Measurements from ENCODE around the gene ANKRD31.

Gene ANKRD31

DNA sequence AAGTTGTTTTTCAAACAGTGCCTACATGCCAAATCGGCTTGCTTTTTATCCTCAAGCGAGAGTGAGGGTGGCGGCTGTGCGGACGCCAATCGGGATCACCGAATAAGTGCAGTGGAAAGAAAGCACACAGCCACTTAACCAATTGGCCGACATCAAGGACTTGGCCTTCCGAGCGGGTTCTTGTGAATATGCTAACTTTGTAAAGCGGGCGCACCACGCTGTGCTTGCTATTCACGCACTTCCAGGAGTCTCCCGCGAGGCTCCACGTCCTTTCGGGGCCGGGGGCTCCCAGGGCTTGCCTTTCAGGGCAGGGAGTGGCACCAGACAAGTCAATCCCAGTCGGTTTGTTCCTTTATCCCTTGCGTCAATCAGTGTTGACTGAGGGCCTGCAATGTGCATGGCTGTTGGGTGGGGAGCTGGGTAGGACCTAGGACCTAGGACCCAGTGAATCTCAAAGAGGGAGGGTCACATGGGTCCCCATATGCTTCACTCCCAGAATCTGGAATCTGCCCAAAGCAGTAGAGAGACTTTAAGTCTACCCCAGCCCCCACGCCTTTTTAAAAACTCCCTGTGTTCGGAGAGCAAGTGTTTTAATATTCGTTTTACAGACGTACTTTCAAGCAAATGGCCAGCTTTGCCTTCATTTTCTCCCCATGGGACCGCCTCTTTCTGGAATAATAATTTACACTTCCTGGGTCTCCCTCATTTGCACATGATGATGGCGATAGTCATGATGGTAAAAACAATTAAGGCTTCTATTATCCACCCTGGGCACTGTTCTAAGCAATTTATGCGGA, 182.3 kb downstream of the ANKRD31 start:
- DNase-seq: no peak

DNA sequence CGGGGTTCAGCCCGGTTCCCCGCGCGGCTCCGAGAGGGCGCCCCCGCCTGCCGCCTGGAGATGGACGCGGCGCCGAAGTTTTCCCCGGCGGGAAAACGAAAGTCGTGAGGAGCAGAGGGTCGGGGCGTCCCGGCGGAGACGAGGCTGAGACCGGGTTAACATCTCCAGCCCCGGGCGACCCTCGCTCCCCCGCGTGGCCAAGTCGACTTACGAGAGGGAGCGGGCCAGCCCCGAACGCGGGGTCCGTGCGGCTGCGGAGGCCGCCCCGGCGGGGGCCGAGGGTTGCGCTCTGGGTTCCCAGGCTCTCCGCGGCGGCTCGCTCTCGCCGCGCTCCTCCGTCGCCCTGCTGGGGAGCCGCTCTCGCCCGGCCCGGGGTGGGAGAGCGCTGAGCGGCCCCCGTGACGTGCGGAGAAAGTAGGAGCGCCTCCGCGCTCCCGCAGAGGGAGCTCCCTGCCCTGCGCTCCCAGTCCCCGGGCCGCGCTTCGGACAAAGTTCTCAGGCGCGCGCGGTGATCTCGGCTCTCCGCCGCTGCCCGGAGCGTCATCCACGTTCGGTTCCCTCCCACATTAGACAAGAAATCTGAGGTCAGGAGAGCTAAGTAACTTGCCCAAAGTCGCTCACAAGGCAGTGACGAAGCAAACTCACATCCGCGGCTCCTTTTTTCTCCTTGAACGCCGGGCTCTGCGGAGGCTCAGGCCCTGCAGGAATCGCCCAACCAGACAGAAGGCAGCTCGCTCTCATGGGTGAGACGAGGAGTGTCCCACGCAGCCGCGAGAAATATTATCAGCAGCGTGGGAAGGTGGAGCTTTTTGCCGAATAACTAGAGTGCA, 183.2 kb downstream of the ANKRD31 start:
- DNase-seq: peak; percentile 48 to 54

DNA sequence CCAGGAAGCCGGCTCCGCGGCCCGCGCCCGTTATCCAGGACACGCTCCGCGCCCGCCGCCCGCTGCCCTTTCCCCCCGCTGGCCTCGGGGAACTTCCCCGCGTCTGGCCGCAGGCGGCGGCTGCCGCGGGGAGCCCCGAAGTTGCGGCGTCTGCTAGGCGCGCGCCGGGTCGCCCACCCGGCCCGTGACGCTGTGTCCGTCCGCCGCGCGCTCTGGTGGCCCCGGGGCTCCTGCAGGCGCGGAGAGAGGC, 183.7 kb downstream of the ANKRD31 start:
- DNase-seq: no peak

DNA sequence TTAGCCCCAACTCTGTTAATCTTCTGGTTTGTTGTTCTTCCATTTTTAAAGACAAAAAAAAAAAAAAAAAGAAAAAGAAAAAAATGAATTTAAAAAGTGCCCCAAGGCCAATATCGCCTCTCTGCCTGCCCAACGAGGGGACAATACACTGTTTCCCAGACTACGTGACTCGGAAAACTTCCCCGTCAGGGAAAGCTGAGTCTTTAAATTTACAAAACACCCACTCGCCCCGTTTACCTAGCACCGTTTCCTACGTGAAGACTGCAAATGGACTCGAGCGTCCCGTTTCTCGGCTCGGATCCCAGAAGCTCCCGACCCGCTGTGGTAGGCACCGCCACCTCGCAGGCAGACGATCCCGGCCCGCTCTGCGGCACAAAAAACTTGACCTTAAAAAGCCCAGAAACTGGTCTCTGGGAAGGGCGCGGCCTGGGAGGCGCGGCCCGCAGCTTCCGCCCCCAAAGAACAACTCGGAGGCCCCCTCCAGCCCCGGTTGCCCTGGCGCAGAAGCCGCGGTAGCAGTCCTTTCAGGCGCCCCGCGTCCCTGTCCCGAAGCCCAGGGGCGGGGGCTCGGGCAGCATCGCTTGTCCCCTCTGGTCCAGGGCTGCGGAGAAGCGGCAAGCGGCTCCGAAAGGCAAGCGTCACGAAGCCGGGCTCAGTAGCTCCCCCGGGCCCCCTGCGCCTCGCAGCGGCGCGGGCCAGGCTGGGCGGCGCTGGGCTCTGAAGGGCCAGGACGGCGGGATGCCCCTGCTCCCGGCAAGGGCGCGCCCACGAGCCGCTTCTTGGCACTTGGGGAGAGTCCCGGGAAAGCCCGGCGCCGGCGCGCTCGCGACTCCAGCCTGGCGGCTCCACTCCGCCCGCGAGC, 184.3 kb downstream of the ANKRD31 start, which contains the start of gene GCNT4:
Gene GCNT4 (minus strand): TSS at position 367 of the 862 bp plus-strand sequence. CDS start 22,521 bp downstream, outside the sequence.
- DNase-seq: peak; percentile 20 to 34

DNA sequence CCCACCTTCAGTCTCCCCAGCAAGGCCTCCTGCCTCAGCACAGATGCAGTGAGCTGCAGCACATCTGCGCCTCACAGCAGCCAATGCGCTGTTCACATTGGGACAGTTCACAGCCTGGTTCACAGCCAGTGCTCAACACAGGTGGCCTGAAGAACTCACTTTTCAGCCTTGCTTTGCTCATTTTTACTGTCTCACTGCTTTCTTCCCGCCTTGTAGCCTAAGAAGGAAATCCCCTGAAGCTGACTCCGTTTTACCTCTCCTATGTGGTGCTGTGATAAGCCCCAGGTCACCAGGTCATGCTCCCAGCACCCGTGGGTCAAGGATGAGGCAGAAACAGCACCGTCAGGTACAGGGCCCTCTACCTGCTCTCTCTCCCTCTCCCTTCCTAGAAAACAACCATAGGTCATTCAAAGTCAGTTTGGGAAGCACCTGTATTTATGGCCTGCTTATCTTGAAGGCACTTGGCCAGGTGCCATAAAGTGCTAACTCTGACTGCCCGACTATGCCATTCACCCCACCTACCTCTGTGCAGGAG, 185.4 kb downstream of the ANKRD31 start:
- DNase-seq: peak; percentile 35 to 41

DNA sequence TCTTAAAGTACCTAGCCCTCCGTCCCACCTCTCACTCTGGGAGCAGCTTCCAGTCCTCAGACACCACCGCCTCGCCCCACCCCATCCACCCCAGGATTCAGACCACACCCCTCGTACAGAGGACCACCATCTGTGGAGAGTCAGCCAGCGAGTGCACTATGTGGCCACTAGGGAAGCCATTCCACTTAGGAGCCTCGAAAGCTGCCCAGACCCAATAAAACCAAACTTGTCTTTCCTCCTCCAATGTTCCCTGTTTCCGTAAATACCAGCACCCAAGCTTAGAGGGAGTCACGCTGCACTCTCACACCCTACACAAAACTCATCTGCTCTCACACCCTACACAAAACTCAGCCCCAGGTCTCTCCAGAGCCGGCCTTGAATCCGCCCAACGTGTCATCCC, 186.3 kb downstream of the ANKRD31 start:
- DNase-seq: no peak

DNA sequence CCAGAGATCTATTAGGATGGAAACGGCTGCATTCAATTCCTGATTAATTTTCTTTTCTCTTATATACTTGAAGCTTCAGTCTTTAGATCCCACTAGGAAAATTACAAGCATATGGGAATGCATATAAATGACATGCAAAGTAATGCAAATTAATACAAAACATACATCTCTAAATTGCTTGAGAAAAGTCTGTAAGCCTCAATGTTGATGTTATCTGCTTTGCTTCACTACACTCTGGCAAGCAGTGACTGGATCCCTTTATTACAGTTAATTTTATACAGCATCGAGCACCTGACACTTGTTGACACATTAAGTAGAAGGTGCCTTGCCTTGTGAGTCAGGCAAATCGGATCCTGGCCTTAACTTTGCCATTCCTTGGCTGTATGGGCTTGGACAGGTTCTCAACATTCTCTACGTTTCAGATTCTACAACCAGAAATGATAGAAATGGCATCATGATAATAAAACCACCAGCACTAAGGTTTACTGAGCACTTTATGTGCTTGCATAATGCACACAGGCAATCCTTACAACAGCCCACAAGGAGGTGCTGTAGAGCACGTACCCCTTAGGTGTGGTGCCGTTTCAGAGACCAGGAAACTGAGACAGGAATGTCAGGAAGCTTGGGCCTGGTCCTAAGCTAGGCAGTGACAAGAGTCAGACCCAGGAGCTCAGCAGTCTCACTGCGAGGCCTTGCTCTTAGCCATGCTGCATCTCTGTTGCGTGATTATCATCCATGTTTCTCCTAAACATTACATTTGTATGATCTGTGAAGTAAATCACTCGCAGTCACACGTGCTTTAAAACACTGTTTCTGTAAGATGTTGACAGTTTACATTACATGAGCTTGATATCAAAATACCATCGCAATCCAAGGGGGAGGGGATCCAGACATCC, 187.0 kb downstream of the ANKRD31 start:
- DNase-seq: peak; percentile 64 to 70

DNA sequence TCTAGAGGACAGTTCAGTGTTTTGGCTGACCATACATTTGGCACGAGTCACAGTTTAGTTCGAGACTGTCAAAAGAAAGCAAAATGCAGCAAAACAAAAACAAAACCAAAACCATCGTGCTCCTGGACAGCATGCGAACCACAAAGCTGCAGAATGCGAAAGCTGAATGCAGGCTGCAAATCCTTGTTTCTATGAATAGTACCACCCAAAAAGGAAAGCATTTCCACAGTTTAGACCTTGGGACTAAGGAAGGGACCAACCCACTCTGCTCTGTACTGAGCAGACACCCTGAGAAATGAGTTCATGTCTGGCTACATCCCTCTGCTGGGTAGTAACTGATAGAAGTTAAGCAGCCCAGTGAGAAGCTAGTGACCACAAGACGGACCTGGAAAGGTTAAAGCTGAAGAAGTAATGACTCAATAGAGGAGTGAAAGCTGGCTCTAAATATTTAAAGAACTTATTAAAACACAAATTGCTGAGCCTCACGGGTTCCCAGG, 188.2 kb downstream of the ANKRD31 start:
- no peak for DNase-seq

DNA sequence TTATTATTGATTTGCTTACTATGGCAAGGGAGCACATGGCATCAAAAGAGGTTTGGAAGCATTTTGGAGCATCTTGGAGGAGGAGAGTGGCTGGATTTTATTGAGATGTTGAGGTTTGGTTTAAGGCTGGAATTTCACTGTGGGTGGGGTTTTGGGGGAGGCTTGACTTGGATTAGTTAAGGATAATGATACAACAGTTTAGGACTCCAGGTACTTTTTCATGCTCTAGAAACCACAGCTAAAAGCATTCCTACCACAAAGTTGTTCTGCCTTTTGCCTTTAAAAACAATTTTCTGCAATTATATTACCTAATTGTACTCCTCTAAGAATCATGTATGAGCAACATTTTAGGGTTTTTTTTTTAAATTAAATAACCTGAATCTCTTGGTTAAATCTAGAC, 189.3 kb downstream of the ANKRD31 start:
- DNase-seq: no peak

DNA sequence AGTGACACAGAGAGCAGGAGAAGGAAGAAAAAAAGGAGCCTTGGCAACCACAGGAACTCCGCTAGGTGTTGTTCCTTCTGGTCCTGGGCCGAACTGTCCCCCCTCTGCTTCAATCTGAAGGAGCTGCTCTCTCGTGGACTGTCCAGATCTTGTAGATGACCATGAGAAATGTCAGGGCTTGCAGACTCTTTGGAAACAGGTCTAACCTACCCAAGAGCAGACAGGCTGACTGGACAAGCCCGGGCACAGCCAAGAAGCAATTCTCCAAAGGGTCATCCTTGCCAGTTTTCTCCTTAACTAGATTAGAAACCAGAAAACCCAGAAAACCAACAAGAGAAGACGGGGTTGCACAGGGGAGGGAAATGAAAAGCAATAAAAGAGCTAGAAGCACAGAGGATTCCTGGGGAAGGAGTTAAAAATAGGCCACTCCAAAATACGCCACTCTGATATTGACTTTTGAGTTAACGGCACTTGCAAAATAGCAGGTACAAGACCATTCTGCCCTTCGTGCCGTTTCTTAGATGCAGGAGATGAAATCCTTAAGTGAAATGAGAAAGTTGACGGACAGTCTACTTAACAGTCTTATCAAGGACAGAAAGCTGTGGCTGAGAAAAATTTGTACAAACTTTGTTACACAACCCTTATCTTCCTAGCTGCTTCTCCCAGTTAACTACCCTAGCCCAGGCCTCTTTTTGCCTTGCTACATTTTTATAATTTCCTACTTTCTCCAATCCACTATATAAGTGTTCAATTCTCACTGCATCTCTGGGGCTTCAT, 190.1 kb downstream of the ANKRD31 start:
- no peak for DNase-seq

DNA sequence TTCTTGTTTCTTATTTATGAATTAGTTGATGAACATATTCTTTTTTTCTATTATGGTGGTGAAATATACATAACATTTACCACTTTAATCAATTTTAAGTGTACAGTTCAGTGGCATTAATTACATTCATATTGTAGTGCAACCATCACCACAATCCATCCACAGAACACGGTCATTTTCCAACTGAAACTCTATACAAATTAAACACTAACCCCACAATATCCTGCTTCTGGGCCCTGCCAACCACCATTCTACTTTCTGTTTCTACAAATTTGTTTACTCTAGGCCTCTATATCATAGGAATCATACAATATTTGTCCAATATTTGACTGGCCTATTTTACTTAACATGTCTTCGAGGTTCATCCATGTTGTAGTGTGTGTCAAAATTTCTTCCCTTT, 191.6 kb downstream of the ANKRD31 start:
- no peak for DNase-seq

DNA sequence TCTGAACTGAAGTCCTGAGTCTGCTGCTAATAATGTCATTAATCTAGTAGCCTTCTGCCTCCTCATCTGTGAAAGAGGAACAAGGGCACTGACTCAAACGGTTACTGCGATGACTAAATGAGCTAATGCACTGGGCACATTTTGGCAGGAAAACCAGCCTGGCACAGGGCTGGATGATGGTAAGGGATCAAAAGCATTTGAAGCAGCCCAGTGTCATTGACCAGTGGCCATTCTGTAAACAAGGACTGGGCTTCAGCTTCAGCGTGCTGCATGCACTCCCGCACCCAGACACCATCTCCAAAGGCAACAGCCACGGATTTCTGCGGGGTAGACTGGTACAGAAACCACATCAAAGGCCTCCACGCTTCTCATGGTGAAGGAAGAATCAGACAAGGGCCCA, 192.3 kb downstream of the ANKRD31 start:
- DNase-seq: no peak

DNA sequence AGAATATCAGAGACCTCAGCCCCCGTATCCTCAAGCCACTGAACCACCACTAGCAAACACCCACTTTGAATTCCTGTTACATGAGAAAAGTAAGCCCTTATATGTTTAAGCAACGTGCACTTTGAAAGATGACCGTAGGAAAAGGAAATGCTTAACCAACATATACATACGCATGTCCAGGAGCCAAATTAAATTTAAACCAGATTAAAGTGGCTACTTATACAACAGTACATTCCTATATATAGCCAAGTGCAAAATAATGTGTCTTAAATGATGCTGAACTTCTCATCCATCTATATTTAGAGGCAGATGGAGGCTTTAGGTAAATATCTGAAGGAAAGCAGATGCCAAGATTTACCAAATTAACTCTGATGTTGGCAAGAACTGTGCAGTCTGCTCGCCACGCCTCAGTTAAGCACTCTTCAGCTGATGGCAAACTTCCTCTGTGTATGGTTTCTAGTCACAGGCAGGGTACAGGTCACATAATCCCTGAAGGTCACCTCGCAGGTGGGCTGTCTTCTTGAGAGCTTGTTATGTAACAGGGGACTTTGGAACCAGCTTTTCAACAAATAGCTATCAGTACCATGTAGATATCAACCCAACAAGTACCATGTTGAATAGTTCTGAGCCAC, 192.9 kb downstream of the ANKRD31 start:
- DNase-seq: no peak

DNA sequence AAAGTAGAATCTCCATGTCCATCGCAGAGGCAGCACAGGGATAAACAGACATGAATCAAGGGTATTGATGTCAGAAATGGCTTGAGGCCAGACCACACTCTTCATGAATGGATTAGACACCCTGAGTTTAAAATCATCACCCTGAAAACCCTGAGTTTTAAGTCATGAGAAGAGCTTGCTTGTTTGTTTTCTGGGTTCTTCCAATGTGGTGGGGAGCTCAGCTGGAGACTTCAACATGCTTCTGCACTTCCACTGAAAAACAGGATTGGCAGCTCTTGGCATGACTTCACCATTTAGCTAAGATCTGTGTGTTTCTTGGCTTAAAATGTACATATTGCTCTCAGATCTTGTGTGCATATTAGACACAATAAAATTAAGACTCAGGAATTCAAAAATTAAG, 194.2 kb downstream of the ANKRD31 start:
- no peak for DNase-seq

DNA sequence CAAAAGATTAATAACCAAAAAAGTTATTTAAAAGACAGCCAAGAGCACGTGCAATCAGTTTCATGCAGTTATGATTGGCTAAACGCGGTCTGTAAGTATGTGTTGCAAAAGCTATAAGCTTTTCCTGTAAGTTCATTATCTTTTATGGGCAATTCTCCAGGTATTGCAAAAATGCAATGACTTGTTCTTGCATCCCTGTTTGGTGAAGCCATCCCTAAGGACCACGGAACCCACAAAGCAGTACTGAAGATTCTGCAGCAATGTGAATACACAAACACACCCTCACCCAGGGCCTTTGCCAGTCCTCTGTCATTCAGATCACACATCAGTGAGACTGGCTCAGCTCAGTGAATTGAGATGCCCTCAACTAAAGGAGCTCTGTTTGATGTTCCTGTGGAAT, 195.7 kb downstream of the ANKRD31 start:
- DNase-seq: no peak

DNA sequence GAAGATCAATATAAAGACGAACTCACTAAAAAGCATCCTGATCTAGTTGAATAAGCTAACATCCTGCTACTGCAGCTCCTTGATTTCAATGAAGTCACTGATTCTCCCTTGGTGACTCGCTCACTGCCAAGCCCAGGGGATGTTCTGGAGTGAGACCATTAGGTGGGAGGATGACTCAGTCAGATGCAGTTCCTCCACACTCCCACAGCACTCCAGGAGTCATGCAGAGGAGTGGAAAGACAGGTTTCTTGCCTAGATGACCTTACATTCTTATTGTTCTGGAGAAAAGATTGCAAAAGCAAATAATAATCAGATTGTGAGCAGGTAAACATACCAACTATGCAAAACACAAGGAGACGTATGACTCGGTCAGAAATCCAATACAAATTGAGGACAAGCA, 199.6 kb downstream of the ANKRD31 start:
- DNase-seq: peak; percentile 29 to 44

DNA sequence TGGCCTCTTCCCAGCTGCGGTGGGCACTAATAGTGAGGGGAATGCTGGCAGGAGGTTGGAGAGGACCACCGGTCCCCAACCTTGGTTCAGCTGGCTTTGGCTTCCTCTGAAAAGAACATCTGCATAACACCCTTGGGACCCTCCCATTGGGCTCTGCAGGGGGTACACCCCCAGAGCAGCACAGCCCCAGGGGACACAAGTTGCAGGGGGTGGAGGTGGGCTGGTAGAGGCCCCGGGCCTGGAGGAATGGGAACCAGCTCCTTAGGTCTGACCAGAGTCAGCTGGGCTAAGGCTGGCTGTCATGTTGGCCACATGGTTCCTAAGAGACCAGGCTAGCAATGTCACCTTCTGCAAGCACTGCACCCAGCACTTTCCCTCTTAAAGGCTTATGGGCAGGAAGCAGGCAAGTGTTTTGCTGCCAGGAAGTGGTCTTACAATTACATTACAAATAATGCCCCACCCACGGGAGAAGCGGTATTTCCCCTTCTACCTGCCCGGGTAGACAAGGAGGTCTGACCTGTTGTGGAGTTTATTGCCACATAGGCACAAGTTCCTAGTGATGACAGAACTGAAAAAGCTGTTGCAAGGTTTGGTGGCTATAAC, 202.4 kb downstream of the ANKRD31 start:
- DNase-seq: peak in 1 of 2 donors; percentile 31

DNA sequence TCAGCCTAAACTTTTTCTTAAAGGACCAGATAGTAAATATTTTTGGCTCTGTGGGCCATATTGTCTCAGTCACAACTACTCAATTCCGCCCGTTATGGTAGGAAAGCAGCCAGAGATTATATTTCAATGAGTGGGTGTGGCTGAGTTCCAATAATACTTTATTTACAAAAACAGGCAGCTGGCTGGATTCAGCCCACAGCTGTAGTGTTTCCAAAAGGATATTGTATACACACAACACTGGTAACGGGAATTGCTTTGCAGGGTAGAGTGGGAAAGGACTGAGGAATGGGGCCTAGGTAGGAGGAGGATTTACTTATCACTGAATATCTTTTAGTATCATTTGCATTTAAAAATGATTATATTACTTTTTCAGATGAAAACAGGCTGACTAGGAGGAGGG, 205.3 kb downstream of the ANKRD31 start:
- DNase-seq: no peak

DNA sequence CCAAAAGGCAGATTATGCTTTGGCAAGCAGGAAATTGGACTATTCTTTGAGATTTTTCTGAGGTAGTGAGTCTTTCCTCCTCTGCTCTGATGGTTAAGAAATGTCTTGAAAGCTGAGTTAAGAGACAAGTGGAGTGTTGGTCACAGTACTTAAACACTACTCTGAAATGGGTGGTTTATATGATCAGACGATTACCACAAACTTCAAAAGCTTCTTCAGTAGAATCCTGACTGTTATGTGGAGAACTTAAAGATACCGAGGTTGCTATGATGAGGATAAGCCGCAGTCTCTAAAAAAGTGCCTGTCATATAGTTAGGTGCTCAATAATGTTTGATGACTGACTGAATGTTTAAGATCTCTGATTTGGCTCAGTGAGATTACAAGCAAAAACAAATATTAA, 208.6 kb downstream of the ANKRD31 start:
- DNase-seq: no peak

Data from activated CD4-positive, alpha-beta T cell treated with anti-CD3 and anti-CD28 coated beads for 4 hours (primary cell).